H1 (cell line): ENCODE measurements around the gene FOXN3. TPM values are rescaled to one million over a fixed set of nuclear protein-coding genes. Genes with fewer than 3 reads are reported as not detected.

Source experiments
- CTCF ChIA-PET: fragments of 300-600 bp; sonication (Branson Sonifier 250); formaldehyde crosslinking; loops from one replicate; lab custom pipeline; 2021; ENCODE audit not compliant: partially characterized antibody; lab: Charles Lee
- POLR2A ChIA-PET: fragments of 300-600 bp; sonication (Branson Sonifier 250); formaldehyde crosslinking; loops from one replicate; lab custom pipeline; 2021; ENCODE audit warnings: inconsistent platforms; ENCODE audit not compliant: partially characterized antibody; lab: Charles Lee
- DNase-seq, 2 experiments: peaks; one replicate each; pipeline versions ENCODE4 v3.0.0 to v3.0.0-alpha.2; 2010 to 2022; ENCODE audit warnings: low spot score in 2 of 2, low read depth in 1 of 2, mixed read lengths in 1 of 2
- FAIRE-seq: peaks from 2 replicates; lab custom pipeline; 2011; peaks lifted over from hg19 to GRCh38; lab: Jason Lieb, UNC
- H2AFZ ChIP-seq: 2 replicates; pipeline ENCODE4 v1.8.1; 2012; ENCODE audit warnings: low read length, inconsistent platforms
- H2AK5ac ChIP-seq: 2 replicates; pipeline ENCODE4 v1.6.1; 2013; ENCODE audit warnings: low read depth, low read length
- H2BK120ac ChIP-seq: replicated peaks from 2 replicates; pipeline ENCODE3; 2013; ENCODE audit warnings: low read depth, low read length, inconsistent platforms
- H2BK12ac ChIP-seq: 2 replicates; pipeline ENCODE4 v1.6.1; 2013; ENCODE audit warnings: low read depth, low read length
- H2BK15ac ChIP-seq: 2 replicates; pipeline ENCODE4 v1.6.1; 2013; ENCODE audit warnings: low read length
- H2BK20ac ChIP-seq: 2 replicates; pipeline ENCODE4 v1.6.1; 2013; ENCODE audit warnings: low read length
- H2BK5ac ChIP-seq: 2 replicates; pipeline ENCODE4 v1.6.1; 2013; ENCODE audit warnings: low read depth, low read length
- H3K14ac ChIP-seq: 2 replicates; pipeline ENCODE4 v1.6.1; 2013; ENCODE audit warnings: inconsistent platforms; ENCODE audit not compliant: insufficient read length
- H3K18ac ChIP-seq: 2 replicates; pipeline ENCODE4 v1.6.1; 2013; ENCODE audit warnings: low read length; ENCODE audit errors: extremely low read depth
- H3K23ac ChIP-seq: 2 replicates; pipeline ENCODE4 v1.6.1; 2013; ENCODE audit warnings: inconsistent platforms; ENCODE audit not compliant: insufficient read length
- H3K23me2 ChIP-seq: 2 replicates; pipeline ENCODE4 v1.6.1; 2013; ENCODE audit warnings: low read depth, low read length
- H3K27ac ChIP-seq: 2 replicates; pipeline ENCODE4 v1.6.1; 2011; ENCODE audit warnings: low read depth, low read length, inconsistent platforms
- H3K27me3 ChIP-seq, 4 experiments: replicated peaks in 1 of 4; 1 replicate in 1 of 4; 2 replicates in 3 of 4; pipeline versions ENCODE4 v1.6.1 to v1.8.1; 2011 to 2013; ENCODE audit warnings: low read length in 3 of 4, mild to moderate bottlenecking in 3 of 4, inconsistent platforms in 2 of 4, mixed read lengths in 2 of 4, moderate library complexity in 1 of 4; ENCODE audit not compliant: control insufficient read depth in 3 of 4, insufficient read depth in 3 of 4; ENCODE audit errors: extremely low read depth in 1 of 4
- H3K36me3 ChIP-seq, 4 experiments: 2 replicates each; pipeline versions ENCODE4 v1.6.1 to v1.8.1; 2011 to 2013; ENCODE audit warnings: mild to moderate bottlenecking in 4 of 4, low read length in 3 of 4, moderate library complexity in 2 of 4, control low read depth in 1 of 4, inconsistent platforms in 1 of 4; ENCODE audit not compliant: insufficient read depth in 4 of 4, control insufficient read depth in 2 of 4
- H3K4ac ChIP-seq: replicated peaks from 2 replicates; pipeline ENCODE3; 2013; ENCODE audit warnings: low read length, low read depth, mixed read lengths, inconsistent platforms; ENCODE audit not compliant: insufficient read length
- H3K4me1 ChIP-seq, 4 experiments: replicated peaks in 1 of 4; 1 replicate in 1 of 4; 2 replicates in 3 of 4; pipeline versions ENCODE4 v1.6.1 to v1.8.1; 2011 to 2013; ENCODE audit warnings: low read length in 3 of 4, inconsistent platforms in 2 of 4, mixed read lengths in 1 of 4; ENCODE audit not compliant: insufficient read depth in 4 of 4, control insufficient read depth in 3 of 4
- H3K4me2 ChIP-seq, 2 experiments: 2 replicates each; pipeline versions ENCODE4 v1.6.1 to v1.8.1; 2011 to 2013; ENCODE audit warnings: low read depth in 2 of 2, low read length in 2 of 2, control low read depth in 1 of 2, inconsistent platforms in 1 of 2, mild to moderate bottlenecking in 1 of 2; ENCODE audit not compliant: insufficient read depth in 1 of 2
- H3K4me3 ChIP-seq, 4 experiments: fragments of 200-600, 300-600 bp in 1 of 4; sonication (generic), shearing (Covaris generic), sonication (Bioruptor Twin) in 1 of 4; 2 replicates each; pipeline versions ENCODE4 v1.5.1 to v1.8.1; 2011 to 2016; ENCODE audit warnings: low read length in 4 of 4, low read depth in 3 of 4, control low read depth in 2 of 4, inconsistent platforms in 2 of 4, mild to moderate bottlenecking in 2 of 4, mixed read lengths in 1 of 4, moderate library complexity in 1 of 4; ENCODE audit not compliant: insufficient read depth in 2 of 4; ENCODE audit errors: extremely low read depth in 1 of 4
- H3K56ac ChIP-seq: replicated peaks from 2 replicates; pipeline ENCODE3; 2013; ENCODE audit warnings: low read depth, mild to moderate bottlenecking, mixed read lengths, low read length, inconsistent platforms; ENCODE audit not compliant: insufficient read length
- H3K79me1 ChIP-seq: 2 replicates; pipeline ENCODE4 v1.6.1; 2013; ENCODE audit warnings: low read depth, low read length, control low read depth
- H3K79me2 ChIP-seq, 2 experiments: 2 replicates each; pipeline versions ENCODE4 v1.6.1 to v1.8.1; 2012 to 2013; ENCODE audit warnings: low read length in 2 of 2, mild to moderate bottlenecking in 2 of 2, inconsistent platforms in 1 of 2; ENCODE audit not compliant: insufficient read depth in 2 of 2, control insufficient read depth in 1 of 2
- H3K9ac ChIP-seq, 4 experiments: replicated peaks in 1 of 4; 1 replicate in 1 of 4; 2 replicates in 3 of 4; pipeline versions ENCODE4 v1.6.1 to v1.8.1; 2011 to 2013; ENCODE audit warnings: low read depth in 3 of 4, low read length in 3 of 4, control low read depth in 2 of 4, mild to moderate bottlenecking in 2 of 4, moderate library complexity in 2 of 4, inconsistent platforms in 1 of 4; ENCODE audit errors: extremely low read depth in 1 of 4
- H3K9me3 ChIP-seq, 2 experiments: 2 replicates each; pipeline versions ENCODE4 v1.6.1 to v1.8.1; 2012 to 2013; ENCODE audit warnings: mild to moderate bottlenecking in 2 of 2, moderate library complexity in 2 of 2, control low read depth in 1 of 2, inconsistent platforms in 1 of 2, low read depth in 1 of 2, low read length in 1 of 2, mixed read lengths in 1 of 2; ENCODE audit not compliant: insufficient read depth in 2 of 2
- H4K20me1 ChIP-seq, 2 experiments: replicated peaks in 1 of 2; 2 replicates each; pipeline versions ENCODE3 to v1.8.1; 2011 to 2013; ENCODE audit warnings: inconsistent platforms in 2 of 2, low read length in 2 of 2, mild to moderate bottlenecking in 1 of 2; ENCODE audit not compliant: insufficient read depth in 2 of 2, control insufficient read depth in 1 of 2
- H4K5ac ChIP-seq: 2 replicates; pipeline ENCODE4 v1.6.1; 2013; ENCODE audit warnings: low read length, low read depth, mixed read lengths, inconsistent platforms; ENCODE audit not compliant: insufficient read length
- H4K8ac ChIP-seq: 2 replicates; pipeline ENCODE4 v1.8.0; 2013; ENCODE audit warnings: mild to moderate bottlenecking, moderate library complexity, low read length, inconsistent platforms; ENCODE audit not compliant: insufficient read depth; ENCODE audit errors: extremely low read depth
- H4K91ac ChIP-seq: replicated peaks from 2 replicates; pipeline ENCODE3; 2013; ENCODE audit warnings: low read length, mixed read lengths, inconsistent platforms; ENCODE audit not compliant: insufficient read length
- SIN3A ChIP-seq, 2 experiments: IDR thresholded peaks in 1 of 2; conservative IDR thresholded peaks in 1 of 2; 2 replicates each; pipeline ENCODE4 v1.6.1; 2011 to 2012; ENCODE audit warnings: low read length in 2 of 2, improper control_type of control experiment in 1 of 2, low read depth in 1 of 2, mild to moderate bottlenecking in 1 of 2
- SIRT6 ChIP-seq: IDR thresholded peaks from one replicate; pipeline ENCODE4 v1.7.1; 2012; ENCODE audit warnings: low read length, inconsistent platforms
- WGBS, 2 experiments: shearing (Covaris generic) in 1 of 2; methylation state at CpG; one replicate each; pipeline versions ENCODE4 v1.1.6 to v1.1.7; 2013 to 2015; ENCODE audit warnings: low lambda C conversion rate in 2 of 2, mixed read lengths in 2 of 2, inconsistent platforms in 1 of 2, low coverage in 1 of 2, missing lambda C conversion rate in 1 of 2; ENCODE audit not compliant: insufficient replicate concordance in 2 of 2, insufficient coverage in 1 of 2, insufficient read length in 1 of 2; ENCODE audit errors: extremely low coverage in 1 of 2, missing lambda C conversion rate in 1 of 2; 5-methylcytosine and 5-hydroxymethylcytosine counted together
- polyA plus RNA-seq, 7 experiments: library from polyadenylated mRNA; depleted of rRNA in 3 of 7; stranded (reverse) in 5 of 7; unstranded in 2 of 7; fragments of >200 nt in 5 of 7; fragments of 200-250 nt in 2 of 7; gene quantifications; 1 replicate in 5 of 7; 2 replicates in 1 of 7; 4 replicates in 1 of 7; pipeline versions ENCODE4 v1.2.1 to v1.2.3, GENCODE V29; 2011 to 2013; ENCODE audit warnings: missing spikeins in 2 of 7, mixed read lengths in 2 of 7
- total RNA-seq: library from RNA; stranded (reverse); fragmentation: NEBNext Ultra II Directional; extraction: Animal tissue kit (Norgen Biotek cat#: 25700); gene quantifications from 2 replicates; pipeline ENCODE4 v1.2.1, GENCODE V29; 2021

The FOXN3 gene
- total and polyA plus RNA-seq, 2 of the 8 experiments (the other 6 are each of a cell fraction or from before 2014, with no cell fraction given), result 52.6 to 178 TPM

GRCh38 chr14:89190765-89191513 lies 226.1 kb downstream of the FOXN3 start:
- no peak overlapping the region for H2BK5ac ChIP-seq
- H3K27me3 ChIP-seq, result no peaks in the 10 kb centered on the region
- no peak overlapping the region for H3K27ac ChIP-seq
- H3K23me2 ChIP-seq, result no peaks in the 10 kb centered on the region
- H3K79me2 ChIP-seq, result peaks cover 0 to 12% of the 10 kb centered on the region in 2 experiments; a peak in 1 of 4 replicates
- H4K8ac ChIP-seq, result no peak overlapping the region
- H3K4me2 ChIP-seq, result no peak overlapping the region
- H3K18ac ChIP-seq, result no peak overlapping the region
- no peak overlapping the region; a peak in 1 of 7 replicates for H3K9ac ChIP-seq
- no peak overlapping the region for H4K5ac ChIP-seq
- no peak overlapping the region for H2AK5ac ChIP-seq
- no peak overlapping the region for H3K14ac ChIP-seq
- no peak overlapping the region for H3K4me3 ChIP-seq
- no peak for FAIRE-seq
- no peak overlapping the region for H2BK120ac ChIP-seq
- 0 out of 4 replicates have a peak, but pooled peaks cover 0 to 2% of the 10 kb centered on the region in 2 experiments for H3K9me3 ChIP-seq
- H3K4me1 ChIP-seq, result peaks cover 0 to 10% (median 4%) of the 10 kb centered on the region in 4 experiments; a peak in 4 of 7 replicates
- WGBS, 2 experiments, result 88% methylated on average over 11 of the region's 11 CpGs; no CpG with 5 or more reads in 1 of the 2 experiments
- H2BK20ac ChIP-seq, result no peak overlapping the region
- peaks cover 2% of the 10 kb centered on the region; the same call in 1 of the 2 replicates for H3K79me1 ChIP-seq
- H3K4ac ChIP-seq, result no peak overlapping the region
- H3K56ac ChIP-seq, result no peak overlapping the region
- ChIA-PET CTCF (interaction anchor here (1.0 to 1.6 kb wide), 4 partner anchors 8 to 26 kb away, joined by 3 to 4 read pairs (median 3); no protein-coding TSS in a partner anchor), POLR2A (interaction anchor here (1.1 kb wide), 1 partner anchor 655 kb away, joined by 3 read pairs; no protein-coding TSS in a partner anchor)
- H2AFZ ChIP-seq, result no peak overlapping the region
- H2BK12ac ChIP-seq, result no peak overlapping the region
- no peak overlapping the region for H2BK15ac ChIP-seq
- TF ChIP-seq SIRT6 (no peak), SIN3A (conservative IDR thresholded peaks at IDR 0.05 in 1 of 2, IDR thresholded peaks at IDR 0.05 in 1 of 2; ENCODE audit: low read depth in 1 of 2, low read length in 2 of 2) (peak in 1 of 2 experiments; percentile 50; a peak in 1 of 4 replicates)
- peaks cover 0 to 9% of the 10 kb centered on the region in 2 experiments for H4K20me1 ChIP-seq
- no peak overlapping the region for H4K91ac ChIP-seq
- H3K23ac ChIP-seq, result no peak overlapping the region
- no peak for DNase-seq
- H3K36me3 ChIP-seq, result peaks cover 0 to 23% (median 9%) of the 10 kb centered on the region in 4 experiments; a peak in 5 of 8 replicates
